GM21619 (cell line): ENCODE results near the gene CASP14.
"Not testable (repeated sequence)": the region's sequence is repeated elsewhere in the genome, so short reads cannot be mapped to it uniquely, and the experiment has no call there.

ENCODE experiments used
- ATAC-seq: cut with Tn5 transposase; IDR thresholded peaks from one replicate; pipeline ENCODE4 v1.9.1; 2021; ENCODE audit not compliant: unreplicated experiment

The CASP14 gene

DNA sequence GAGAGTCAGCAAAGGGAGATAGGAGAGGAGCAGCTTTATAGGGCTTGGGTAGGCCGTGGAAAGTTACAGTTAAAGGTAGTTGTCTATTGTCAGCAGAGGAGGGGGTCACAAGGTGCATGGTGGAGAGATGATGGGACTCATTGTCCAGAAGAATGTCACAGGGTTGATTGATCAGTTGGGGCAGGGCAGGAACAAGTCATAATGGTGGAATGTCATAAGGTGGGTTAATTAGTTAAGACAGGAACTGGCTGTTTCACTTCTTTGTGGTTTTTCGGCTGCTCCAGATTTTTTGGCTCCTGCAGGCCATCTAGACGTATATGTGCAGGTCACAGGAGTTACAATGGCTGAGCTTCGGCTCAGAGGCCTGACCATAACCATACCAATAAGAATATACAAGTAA is 21.1 kb downstream of the CASP14 start:
- not testable (repeated sequence) for ATAC-seq

DNA sequence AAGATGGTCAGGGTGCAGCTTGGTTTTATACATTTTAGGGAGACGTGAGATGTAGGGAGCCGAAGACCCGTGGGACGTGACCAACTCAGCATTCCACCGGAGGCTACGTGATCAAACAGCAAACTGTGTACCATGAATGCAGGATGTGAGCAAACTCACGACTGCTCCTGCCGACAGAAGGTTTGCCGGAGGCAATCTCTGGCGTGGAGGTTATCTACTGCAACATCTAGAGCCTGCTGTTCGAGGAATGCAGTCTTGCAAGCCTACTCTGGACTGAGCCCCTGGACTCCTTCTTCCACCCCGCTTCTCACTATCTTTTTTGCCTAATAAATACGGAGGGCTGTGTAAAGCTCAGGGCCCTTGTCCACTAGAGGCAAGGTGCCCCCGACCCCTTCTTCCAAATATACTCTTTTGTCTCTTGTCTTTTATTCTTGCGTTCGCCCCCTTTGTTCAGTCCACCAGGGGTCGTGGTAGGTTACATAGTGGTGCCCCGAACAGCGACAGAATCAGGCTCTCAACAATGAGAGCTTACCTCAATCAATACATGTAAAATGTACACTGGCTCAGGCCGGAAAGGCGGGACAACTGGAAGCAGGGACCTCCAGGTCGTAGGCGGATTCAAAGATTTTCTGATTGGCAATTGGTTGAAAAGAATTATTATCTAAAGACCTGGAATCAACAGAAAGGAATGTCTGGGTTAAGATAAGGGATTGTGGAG is 23.8 kb downstream of the CASP14 start:
- no peak for ATAC-seq

- ATAC-seq = no peak
Measured at GRCh38 chr19:15074371-15074770, 25.1 kb downstream of the CASP14 start.

DNA sequence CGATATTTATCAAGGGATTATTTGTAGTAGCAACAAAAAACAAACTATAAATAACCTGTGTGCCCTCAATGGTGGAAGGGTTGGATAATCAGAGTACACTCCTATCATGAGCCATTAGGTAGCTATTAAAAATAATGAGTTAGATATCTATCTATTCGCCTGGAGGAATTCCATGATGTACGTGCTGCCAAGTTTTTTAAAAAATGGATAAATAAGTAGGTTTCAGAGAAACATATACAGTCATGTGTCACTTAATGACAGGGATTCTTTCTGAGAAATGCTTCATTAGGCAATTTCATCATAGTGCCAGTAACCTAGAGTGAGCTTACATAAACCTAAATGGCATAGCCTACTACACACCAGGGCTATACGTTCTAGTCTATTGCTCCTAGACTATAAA is 26.5 kb downstream of the CASP14 start:
- ATAC-seq = no peak

- ATAC-seq = not testable (repeated sequence)
Measured at GRCh38 chr19:15080002-15080401, 30.7 kb downstream of the CASP14 start.

DNA sequence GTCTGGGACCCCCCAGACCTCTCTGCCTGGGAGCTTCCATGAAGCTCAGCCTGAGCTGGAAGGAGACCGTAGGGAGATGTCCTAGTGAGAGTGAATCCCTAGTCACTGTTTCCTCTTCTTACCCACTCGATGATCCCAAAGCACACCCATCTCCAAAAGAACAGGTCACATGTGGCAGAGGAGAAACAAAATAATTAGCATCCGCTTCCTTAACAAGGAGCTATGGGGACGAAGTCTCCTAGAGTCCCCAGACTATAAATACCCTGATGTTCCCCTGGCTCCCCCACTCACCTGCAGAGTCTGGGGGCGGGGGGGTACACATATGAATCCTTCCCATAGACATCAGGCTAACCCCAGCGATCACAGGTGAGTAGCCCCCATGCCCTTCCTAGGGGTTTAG is 32.6 kb downstream of the CASP14 start, which contains the start of gene OR1I1:
TSS of gene OR1I1 (plus strand) at position 301 of the 400 bp plus-strand sequence. CDS start 4,855 bp downstream, outside the sequence.
- ATAC-seq = no peak

DNA sequence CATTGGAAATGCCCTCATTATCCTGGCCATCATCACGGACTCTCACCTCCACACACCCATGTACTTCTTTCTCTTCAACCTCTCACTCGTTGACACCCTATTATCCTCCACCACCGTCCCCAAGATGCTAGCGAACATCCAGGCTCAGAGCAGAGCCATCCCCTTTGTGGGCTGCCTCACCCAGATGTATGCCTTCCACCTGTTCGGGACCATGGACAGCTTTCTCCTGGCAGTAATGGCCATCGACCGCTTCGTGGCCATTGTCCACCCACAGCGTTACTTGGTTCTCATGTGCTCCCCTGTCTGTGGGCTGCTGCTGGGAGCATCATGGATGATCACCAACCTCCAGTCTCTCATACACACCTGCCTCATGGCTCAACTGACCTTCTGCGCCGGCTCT is 37.9 kb downstream of the CASP14 start:
- ATAC-seq = no peak

DNA sequence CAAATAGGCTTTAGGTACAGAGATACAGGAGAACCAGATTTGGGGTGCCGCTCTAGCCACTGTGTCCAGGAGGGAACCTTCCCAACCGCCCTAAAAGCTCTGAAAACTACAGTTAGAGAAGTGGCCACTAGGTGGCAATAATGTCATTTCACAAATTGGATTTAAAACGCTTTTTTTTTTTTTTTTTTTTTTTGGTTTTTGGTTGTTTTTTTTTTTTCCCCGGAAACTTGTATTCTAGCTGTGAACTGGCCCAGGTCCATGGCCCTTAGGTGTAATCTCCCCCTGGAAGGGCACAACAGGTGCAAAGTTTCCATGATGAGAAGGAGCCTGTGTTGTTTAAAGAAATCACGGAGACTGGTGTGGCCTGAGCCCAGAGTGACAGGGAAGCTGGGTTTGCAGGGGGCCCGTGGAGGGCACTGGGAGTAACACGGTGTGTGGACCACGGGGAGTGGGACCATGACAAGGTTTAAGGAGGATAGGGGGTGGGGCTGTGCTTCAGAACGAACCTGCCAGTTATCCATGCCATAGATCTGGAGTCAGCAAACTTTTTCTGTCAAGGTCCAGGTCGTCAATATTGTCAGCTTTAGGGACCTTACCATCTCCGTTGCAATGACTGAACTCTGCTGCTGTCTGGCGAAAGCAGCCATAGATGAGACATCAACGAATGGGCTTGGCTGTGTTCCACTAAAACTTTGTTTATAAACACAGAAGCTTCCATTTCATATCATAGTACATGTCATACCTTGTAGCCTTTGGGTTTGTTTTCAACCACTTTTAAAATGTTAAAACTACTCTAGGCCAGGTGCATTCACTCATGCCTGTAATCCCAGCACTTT is 42.9 kb downstream of the CASP14 start:
- no peak for ATAC-seq

DNA sequence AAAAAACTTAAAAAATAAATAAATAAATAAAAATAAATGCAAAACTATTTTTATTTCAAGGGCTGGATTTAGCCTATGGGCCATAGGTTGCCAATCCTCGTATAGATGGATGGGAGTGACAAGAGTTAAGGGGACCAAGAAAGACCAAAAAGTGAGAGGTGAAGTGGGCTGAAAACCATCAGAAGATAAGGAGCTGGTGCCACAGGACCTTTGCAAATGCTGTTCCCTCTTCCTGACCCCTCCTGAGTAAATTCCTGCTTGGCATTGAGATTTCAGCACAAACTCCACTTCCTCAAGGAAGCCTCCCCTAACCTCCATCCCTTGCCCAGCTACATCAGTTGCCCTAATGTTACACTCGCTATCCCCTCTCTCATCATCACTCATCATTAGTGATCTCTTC is 43.7 kb downstream of the CASP14 start:
- ATAC-seq = no peak

GRCh38 chr19:15096223-15096622 is 46.9 kb downstream of the CASP14 start:
- ATAC-seq = no peak

- not testable (repeated sequence) for ATAC-seq
Measured at GRCh38 chr19:15097980-15098379, 48.7 kb downstream of the CASP14 start.

DNA sequence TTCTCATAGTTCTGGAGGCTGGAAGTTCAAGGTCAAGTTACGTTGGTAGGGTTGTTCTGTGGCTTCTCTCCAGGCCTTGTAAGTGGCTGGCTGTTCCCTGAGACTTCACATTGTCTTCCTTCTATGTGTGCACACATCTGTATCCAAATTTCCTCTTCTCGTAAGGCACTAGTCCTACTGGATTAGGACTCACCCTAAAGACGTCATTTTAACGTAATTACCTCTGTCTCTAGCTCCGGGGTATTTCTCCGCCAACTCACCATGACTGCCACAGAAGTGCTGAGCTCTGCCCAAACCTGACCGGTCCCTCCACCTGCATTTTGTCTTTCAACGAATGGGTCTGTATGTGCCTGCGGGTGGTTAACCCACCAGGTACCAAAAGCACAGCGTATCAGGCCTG is 49.2 kb downstream of the CASP14 start:
- ATAC-seq = no peak

DNA sequence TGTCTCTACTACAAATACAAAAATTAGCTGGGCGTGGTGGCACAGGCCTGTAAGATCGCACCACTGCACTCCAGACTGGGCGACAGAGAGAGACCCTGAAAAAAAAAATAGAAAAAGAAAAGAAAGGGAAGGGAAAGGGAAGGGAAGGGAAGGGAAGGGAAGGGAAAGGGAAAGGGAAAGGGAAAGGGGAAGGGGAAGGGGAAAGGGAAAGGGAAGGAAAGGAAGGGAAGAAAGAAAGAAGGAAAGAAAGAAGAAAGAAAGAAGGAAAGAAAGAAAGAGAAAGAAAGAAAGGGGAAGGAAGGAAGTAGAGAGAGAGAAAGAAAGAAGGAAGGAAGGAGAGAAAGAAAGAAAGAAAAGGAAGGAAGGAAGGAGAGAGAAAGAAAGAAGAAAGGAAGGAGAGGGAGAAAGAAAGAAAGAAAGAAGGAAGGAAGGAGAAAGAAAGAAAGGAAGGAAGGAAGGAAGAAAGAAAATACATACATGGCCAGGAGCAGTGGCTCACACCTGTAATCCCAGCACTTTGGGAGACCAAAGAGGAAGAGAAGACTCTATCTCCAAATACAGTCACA is 49.8 kb downstream of the CASP14 start:
- ATAC-seq = no peak

- ATAC-seq = no peak
Measured at GRCh38 chr19:15101479-15102082, 52.3 kb downstream of the CASP14 start.

DNA sequence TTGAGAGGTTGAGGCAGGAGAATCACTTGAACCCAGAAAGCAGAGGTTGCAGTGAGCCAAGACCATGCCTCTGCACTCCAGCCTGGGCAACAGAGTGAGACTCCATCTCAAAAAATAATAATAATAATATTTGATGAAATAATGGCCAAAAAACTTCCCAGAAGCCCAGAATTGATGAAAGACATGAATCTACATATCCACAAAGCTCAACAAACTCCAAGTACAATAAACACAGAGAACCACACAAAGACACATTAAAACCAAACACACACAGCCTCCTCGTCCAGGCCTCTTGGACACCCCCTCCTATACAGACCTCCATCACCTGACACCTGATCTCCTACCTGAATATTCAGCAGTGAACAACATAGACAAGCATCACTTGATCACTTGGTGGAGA is 54.7 kb downstream of the CASP14 start:
- no peak for ATAC-seq

DNA sequence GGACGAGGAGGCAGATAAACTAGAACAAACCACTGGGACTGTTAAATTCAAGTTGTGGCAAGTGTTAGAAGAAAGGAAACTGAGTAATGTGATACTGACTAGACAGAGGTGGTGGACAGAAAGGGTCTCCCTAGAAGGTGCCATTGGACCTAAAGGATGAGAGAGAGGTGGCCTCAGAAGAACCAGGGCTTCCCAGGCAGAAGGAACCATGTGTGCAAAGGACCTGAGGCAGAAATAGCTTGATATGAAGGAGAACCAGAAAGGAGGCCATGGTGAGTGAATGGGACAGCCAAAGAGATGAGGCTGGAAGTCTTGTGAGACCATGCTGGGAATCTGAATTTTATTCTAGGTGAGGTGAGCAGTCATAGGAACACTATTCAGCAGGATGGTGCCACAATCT is 55.1 kb downstream of the CASP14 start:
- ATAC-seq = no peak

GRCh38 chr19:15105044-15105443 is 55.8 kb downstream of the CASP14 start:
- ATAC-seq = no peak

GRCh38 chr19:15107061-15108010 is 58.1 kb downstream of the CASP14 start, which contains the start of gene SYDE1:
Gene SYDE1 (plus strand): TSS chr19:15107401. CDS start chr19:15107434, 33 bp downstream.
- ATAC-seq = no peak
